ENCODE measurements around the gene GOLGA3. TPM values are rescaled to one million over a fixed set of nuclear protein-coding genes. Genes with fewer than 3 reads are reported as not detected.

Gene GOLGA3
- total RNA-seq, 1 experiment from 2014 or later, result 86.9 TPM

DNA sequence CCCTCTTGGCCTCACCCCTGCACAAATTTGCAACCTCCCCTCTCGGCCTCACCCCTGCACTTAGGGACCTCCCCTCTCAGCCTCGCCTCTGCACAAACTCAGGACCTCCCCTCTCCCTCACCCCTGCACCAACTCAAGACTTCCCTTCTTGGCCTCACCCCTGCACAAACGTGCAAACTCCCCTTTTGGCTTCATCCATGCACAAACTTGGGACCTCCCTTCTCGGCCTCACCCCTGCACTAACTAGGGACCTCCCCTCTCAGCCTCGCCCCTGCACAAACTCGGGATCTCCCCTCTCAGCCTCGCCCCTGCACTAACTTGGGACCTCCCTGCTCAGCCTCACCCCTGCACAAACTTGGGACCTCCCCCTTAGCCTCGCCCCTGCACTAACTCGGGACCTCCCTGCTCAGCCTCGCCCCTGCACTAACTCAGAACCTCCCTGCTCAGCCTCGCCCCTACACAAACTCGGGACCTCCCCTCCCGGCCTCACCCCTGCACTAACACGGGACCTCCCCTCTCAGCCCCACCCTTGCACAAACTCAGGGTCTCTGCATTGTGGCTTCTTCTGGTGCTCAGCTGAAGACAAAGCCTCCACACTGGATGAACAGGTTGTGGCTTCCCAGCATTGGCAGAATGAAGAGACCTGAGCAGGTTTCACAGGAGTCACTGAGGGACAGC lies 11.0 kb upstream of the GOLGA3 start:
- Histone ChIP-seq H3K9me3 (ENCODE audit: low read length) (no peaks in the 10 kb centered on the region), H4K20me1 (ENCODE audit: low read length) (no peaks in the 10 kb centered on the region), H3K4me2 (ENCODE audit: low read length) (no peak overlapping the region), H3K27me3 (ENCODE audit: low read length) (no peaks in the 10 kb centered on the region), H3K9ac (ENCODE audit: low read length) (no peak overlapping the region), H3F3A (ENCODE audit: low read length, unreplicated experiment) (no peaks in the 10 kb centered on the region), H3K27ac (ENCODE audit: low read length) (no peak overlapping the region), H3K4me1 (ENCODE audit: insufficient read depth, low read length) (no peaks in the 10 kb centered on the region), H3K36me3 (ENCODE audit: low read depth, low read length) (peaks cover 13% of the 10 kb centered on the region), H3K79me2 (ENCODE audit: low read length) (no peaks in the 10 kb centered on the region), H2AFZ (ENCODE audit: low read length) (no peak overlapping the region), H3K9me2 (replicated peaks; ENCODE audit: low read length) (no peaks in the 10 kb centered on the region), H3K4me3 (ENCODE audit: low read length) (no peak overlapping the region)
- ChIA-PET POLR2A (ENCODE audit: unreplicated experiment) (no interaction called here), CTCF (no interaction called here)
- TF ChIP-seq EZH2phosphoT487 (IDR thresholded peaks at IDR 0.05; ENCODE audit: borderline replicate concordance, low read length) (no peak), EZH2 (IDR thresholded peaks at IDR 0.05; ENCODE audit: low read length, unreplicated experiment) (no peak)
- TF ChIP-seq, protein P1, sequence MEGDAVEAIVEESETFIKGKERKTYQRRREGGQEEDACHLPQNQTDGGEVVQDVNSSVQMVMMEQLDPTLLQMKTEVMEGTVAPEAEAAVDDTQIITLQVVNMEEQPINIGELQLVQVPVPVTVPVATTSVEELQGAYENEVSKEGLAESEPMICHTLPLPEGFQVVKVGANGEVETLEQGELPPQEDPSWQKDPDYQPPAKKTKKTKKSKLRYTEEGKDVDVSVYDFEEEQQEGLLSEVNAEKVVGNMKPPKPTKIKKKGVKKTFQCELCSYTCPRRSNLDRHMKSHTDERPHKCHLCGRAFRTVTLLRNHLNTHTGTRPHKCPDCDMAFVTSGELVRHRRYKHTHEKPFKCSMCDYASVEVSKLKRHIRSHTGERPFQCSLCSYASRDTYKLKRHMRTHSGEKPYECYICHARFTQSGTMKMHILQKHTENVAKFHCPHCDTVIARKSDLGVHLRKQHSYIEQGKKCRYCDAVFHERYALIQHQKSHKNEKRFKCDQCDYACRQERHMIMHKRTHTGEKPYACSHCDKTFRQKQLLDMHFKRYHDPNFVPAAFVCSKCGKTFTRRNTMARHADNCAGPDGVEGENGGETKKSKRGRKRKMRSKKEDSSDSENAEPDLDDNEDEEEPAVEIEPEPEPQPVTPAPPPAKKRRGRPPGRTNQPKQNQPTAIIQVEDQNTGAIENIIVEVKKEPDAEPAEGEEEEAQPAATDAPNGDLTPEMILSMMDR (conservative IDR thresholded peaks at IDR 0.05; ENCODE audit: low read depth, low read length), result no peak
- no TSS peak for BruUV-seq (replicated peaks)
- ATAC-seq, result no peak
- intact Hi-C loops (cut with micrococcal nuclease), result no loop called here
- DNase-seq, result no peak

DNA sequence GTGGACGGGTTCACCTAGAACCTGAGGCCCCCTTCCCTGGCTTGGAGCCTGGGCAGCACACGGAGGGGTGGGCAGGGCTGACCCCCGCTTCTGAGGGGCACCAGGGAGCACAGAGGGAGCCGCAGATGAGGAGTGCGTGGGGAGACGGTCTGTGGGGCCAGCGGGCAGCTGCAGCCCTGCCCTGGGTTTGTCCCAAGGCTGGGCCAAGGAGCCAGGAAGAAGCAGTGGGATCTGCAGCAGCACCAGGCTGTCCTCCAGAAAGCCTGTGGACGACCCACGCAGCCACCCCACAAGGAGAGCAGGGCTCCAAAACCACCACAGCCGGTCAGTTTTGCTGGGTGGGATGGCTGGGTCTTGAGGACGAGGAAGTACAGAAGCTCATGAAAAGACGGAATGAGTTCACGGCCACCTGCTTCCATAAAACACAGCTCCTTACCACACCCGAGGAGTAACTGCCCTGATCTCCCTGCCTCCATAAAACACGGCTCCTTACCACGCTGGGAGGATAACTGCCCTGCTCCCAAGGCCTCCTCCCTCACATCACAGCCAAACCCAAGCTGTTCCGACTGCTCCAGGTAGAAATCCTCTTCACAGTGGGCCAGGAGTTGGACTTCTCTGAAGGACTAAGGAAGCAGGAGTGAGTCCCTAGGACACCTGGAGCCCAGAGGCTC lies 9.9 kb upstream of the GOLGA3 start:
- BruUV-seq (replicated peaks), result no TSS peak
- H3F3A ChIP-seq (ENCODE audit: low read length, unreplicated experiment), result no peaks in the 10 kb centered on the region
- no peaks in the 10 kb centered on the region for H3K27me3 ChIP-seq (ENCODE audit: low read length)
- peaks cover 13% of the 10 kb centered on the region for H3K36me3 ChIP-seq (ENCODE audit: low read depth, low read length)
- DNase-seq, result no peak
- peak; percentile 17; the same call in 1 of the 2 replicates for ATAC-seq
- no peak overlapping the region for H3K9ac ChIP-seq (ENCODE audit: low read length)
- no peak overlapping the region for H2AFZ ChIP-seq (ENCODE audit: low read length)
- no peaks in the 10 kb centered on the region for H3K4me1 ChIP-seq (ENCODE audit: insufficient read depth, low read length)
- no peaks in the 10 kb centered on the region for H3K79me2 ChIP-seq (ENCODE audit: low read length)
- ChIA-PET POLR2A (ENCODE audit: unreplicated experiment) (no interaction called here), CTCF (no interaction called here)
- no peaks in the 10 kb centered on the region for H4K20me1 ChIP-seq (ENCODE audit: low read length)
- intact Hi-C loops (cut with micrococcal nuclease), result no loop called here
- TF ChIP-seq, protein P1 (conservative IDR thresholded peaks at IDR 0.05; ENCODE audit: low read depth, low read length), result no peak
- TF ChIP-seq EZH2phosphoT487 (IDR thresholded peaks at IDR 0.05; ENCODE audit: borderline replicate concordance, low read length) (no peak), EZH2 (IDR thresholded peaks at IDR 0.05; ENCODE audit: low read length, unreplicated experiment) (no peak)
- H3K4me3 ChIP-seq (ENCODE audit: low read length), result no peak overlapping the region
- no peak overlapping the region for H3K4me2 ChIP-seq (ENCODE audit: low read length)
- H3K9me2 ChIP-seq (replicated peaks; ENCODE audit: low read length), result no peaks in the 10 kb centered on the region
- H3K27ac ChIP-seq (ENCODE audit: low read length), result no peak overlapping the region
- H3K9me3 ChIP-seq (ENCODE audit: low read length), result no peaks in the 10 kb centered on the region
